ENCODE measurements around the gene POC1A.

DNA sequence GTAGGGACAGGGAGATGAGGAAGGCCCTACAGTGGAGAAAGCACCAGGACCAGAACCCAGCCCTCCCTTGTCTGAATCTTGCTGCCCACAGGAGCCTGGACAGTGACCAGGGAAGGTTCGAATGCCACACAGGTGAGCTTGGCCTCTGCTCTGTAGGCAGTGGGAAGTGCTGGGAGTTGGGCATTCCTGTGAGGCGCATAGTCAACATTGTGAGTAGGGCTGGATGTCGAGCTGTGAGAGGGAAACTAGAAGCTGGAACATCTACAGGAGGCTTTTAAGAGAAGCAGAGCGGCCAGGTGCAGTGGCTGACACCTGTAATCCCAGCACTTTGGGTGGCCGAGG is 23.4 kb upstream of the POC1A start:
- no peak for TF ChIP-seq CTCF (IDR thresholded peaks at IDR 0.05; ENCODE audit: poor library complexity, severe bottlenecking)
- no peak for TF ChIP-seq EZH2 (IDR thresholded peaks at IDR 0.05; ENCODE audit: borderline replicate concordance, insufficient read depth, low read length, poor library complexity, severe bottlenecking)
- TF ChIP-seq, protein P1, sequence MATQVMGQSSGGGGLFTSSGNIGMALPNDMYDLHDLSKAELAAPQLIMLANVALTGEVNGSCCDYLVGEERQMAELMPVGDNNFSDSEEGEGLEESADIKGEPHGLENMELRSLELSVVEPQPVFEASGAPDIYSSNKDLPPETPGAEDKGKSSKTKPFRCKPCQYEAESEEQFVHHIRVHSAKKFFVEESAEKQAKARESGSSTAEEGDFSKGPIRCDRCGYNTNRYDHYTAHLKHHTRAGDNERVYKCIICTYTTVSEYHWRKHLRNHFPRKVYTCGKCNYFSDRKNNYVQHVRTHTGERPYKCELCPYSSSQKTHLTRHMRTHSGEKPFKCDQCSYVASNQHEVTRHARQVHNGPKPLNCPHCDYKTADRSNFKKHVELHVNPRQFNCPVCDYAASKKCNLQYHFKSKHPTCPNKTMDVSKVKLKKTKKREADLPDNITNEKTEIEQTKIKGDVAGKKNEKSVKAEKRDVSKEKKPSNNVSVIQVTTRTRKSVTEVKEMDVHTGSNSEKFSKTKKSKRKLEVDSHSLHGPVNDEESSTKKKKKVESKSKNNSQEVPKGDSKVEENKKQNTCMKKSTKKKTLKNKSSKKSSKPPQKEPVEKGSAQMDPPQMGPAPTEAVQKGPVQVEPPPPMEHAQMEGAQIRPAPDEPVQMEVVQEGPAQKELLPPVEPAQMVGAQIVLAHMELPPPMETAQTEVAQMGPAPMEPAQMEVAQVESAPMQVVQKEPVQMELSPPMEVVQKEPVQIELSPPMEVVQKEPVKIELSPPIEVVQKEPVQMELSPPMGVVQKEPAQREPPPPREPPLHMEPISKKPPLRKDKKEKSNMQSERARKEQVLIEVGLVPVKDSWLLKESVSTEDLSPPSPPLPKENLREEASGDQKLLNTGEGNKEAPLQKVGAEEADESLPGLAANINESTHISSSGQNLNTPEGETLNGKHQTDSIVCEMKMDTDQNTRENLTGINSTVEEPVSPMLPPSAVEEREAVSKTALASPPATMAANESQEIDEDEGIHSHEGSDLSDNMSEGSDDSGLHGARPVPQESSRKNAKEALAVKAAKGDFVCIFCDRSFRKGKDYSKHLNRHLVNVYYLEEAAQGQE (IDR thresholded peaks at IDR 0.05; ENCODE audit: borderline replicate concordance), result no peak

All from neural cell (in vitro differentiated cells).